Natural killer cell treated with Interleukin-12 subunit alpha and Interleukin-12 subunit beta and Interleukin-15 and Interleukin-18, amount 100 ng/mL, for 72 hours (primary cell): ENCODE data around the gene RGS14. TPM values are rescaled to one million over a fixed set of nuclear protein-coding genes. Genes with fewer than 3 reads are reported as not detected.
"Not testable (repeated sequence)": the region's sequence is repeated elsewhere in the genome, so short reads cannot be mapped to it uniquely, and the experiment has no call there.

Experiments
- ATAC-seq, 2 donors: fragments of 150-1000 bp; cut with Tn5 transposase in 1 of 2; sonication (Bioruptor Pico), chemical (Tn5 transposase) in 1 of 2; 2 replicates each; pipeline ENCODE4 v1.10.0; 2021
- DNase-seq: peaks from one replicate; pipeline ENCODE4 v3.0.0; 2022; ENCODE audit warnings: low spot score
- H3K27ac Mint-ChIP-seq, 2 donors: 1 replicate in 1 of 2; 2 replicates in 1 of 2; pipeline ENCODE4 v1.8.0; 2022; ENCODE audit warnings: mixed read lengths in 2 of 2, mild to moderate bottlenecking in 1 of 2, moderate library complexity in 1 of 2
- H3K27me3 Mint-ChIP-seq, 2 donors: 1 replicate in 1 of 2; 2 replicates in 1 of 2; pipeline ENCODE4 v1.8.0; 2022; ENCODE audit warnings: mixed read lengths in 2 of 2
- H3K36me3 Mint-ChIP-seq: one replicate; pipeline ENCODE4 v1.8.0; 2022; ENCODE audit warnings: mixed read lengths
- H3K4me1 Mint-ChIP-seq, 2 donors: 1 replicate in 1 of 2; 2 replicates in 1 of 2; pipeline ENCODE4 v1.8.0; 2022; ENCODE audit warnings: low read depth in 2 of 2, mixed read lengths in 2 of 2, mild to moderate bottlenecking in 1 of 2
- H3K4me3 Mint-ChIP-seq: one replicate; pipeline ENCODE4 v1.8.0; 2022; ENCODE audit warnings: mixed read lengths
- H3K9me3 Mint-ChIP-seq: 2 replicates; pipeline ENCODE4 v1.8.0; 2022; ENCODE audit warnings: mixed read lengths
- total RNA-seq, 2 donors: library from RNA; stranded (reverse); gene quantifications; one replicate each; pipeline ENCODE4 v1.2.3, GENCODE V29; 2022

The RGS14 gene
- total RNA-seq, 2 donors from 2014 or later, result 26.5 to 45.4 TPM

DNA sequence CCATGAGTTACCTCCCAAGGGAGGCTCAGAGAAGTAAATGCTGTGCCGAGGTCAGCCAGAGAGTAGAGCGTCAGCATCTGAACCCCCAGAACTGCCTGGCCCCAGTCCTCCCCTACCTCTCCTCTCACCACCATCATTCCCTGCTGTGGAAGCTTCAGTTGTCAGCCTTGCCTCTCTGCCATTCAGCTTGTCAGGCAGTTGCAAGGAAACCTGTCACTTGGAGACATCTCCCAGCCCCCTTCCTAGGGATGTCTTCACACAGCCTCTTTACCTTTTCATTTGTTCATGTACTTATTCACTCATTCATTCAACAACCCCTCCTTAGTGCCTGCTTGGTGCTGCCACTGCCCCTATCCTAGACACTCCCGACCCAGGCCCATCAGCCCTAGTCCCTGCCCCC lies 2.1 kb downstream of the RGS14 start:
- ATAC-seq (no peak), DNase-seq (no peak)
- peaks cover 72 to 76% of the 10 kb centered on the region in 2 donors for H3K4me1 Mint-ChIP-seq
- H3K4me3 Mint-ChIP-seq, result peak overlapping the region; percentile 89
- H3K27ac Mint-ChIP-seq, result peak overlapping the region; percentile 80 to 90
- no peaks in the 10 kb centered on the region for H3K9me3 Mint-ChIP-seq
- no peaks in the 10 kb centered on the region for H3K27me3 Mint-ChIP-seq
- H3K36me3 Mint-ChIP-seq, result no peaks in the 10 kb centered on the region

DNA sequence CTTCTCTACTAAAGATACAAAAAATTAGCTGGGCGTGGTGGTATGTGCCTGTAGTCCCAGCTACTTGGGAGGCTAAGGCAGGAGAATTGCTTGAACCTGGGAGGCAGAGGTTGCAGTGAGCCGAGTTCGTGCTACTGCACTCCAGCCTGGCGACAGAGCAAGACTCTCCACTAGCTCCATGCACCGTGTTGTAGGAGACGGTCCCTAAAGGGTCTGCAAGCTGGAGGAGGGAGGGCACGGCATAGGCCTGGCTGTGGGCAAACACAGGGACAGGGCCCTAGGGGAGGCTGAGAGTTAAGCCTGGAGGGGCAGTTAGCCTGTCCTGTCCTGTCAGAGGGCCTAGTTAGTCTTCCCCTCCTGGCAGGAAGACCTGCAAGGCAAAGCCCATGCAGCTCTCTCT lies 3.0 kb downstream of the RGS14 start:
- H3K4me3 Mint-ChIP-seq, result not testable (repeated sequence)

DNA sequence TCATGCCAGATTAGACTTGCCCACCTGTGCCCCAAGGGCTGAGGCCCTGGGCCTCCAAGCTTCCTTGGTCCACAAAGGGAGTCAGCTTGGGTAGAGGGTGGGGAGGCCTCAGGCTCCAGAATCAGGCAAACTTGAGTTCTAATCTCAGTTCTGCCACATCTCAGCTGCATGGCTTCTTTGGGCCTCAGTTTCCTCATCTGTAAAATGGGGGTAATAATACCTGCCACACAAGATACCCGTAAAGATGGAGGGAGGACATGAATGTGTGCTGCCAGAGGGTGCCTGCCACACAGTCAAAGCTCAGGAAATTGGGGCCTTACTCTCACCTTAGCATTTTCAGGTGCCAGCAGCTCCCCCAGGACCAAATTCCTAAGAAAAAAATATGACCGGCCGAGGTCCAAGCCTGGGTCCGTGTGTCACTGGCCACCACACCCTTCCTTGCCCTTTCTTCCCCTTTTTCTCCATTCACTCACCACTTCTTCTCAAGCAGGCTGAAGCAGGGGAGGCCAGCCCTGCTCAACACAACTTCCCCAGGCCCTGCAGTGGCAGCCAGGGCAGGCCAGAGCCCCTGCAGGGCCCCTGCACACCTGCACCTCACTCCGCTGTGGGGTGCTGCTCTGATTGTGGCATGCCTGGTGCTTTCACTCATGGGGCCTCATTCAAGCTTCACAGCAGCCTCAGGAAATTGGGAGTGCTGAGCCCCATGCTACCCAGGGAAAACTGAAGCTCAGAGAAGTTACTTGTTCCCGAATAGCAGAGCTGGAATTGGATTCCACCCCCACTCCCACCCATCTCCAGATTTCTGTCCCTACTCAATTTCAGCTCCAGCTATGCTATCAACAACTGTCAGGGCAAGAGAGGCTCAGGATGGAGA lies 3.9 kb downstream of the RGS14 start:
- ATAC-seq (no peak), DNase-seq (no peak)
- Mint-ChIP-seq H3K36me3 (no peaks in the 10 kb centered on the region), H3K4me3 (peak overlapping the region; percentile 79), H3K4me1 (peaks cover 66 to 67% of the 10 kb centered on the region in 2 donors), H3K27me3 (no peaks in the 10 kb centered on the region), H3K9me3 (no peaks in the 10 kb centered on the region), H3K27ac (peak overlapping the region; percentile 47 to 72)

More for the DNA sequence above, 3.0 kb downstream of the RGS14 start:
- ATAC-seq, H3K27ac Mint-ChIP-seq, H3K36me3 Mint-ChIP-seq, H3K9me3 Mint-ChIP-seq, H3K27me3 Mint-ChIP-seq, DNase-seq: not testable (repeated sequence)
- peaks cover 73 to 75% of the 10 kb centered on the region in 2 donors for H3K4me1 Mint-ChIP-seq

DNA sequence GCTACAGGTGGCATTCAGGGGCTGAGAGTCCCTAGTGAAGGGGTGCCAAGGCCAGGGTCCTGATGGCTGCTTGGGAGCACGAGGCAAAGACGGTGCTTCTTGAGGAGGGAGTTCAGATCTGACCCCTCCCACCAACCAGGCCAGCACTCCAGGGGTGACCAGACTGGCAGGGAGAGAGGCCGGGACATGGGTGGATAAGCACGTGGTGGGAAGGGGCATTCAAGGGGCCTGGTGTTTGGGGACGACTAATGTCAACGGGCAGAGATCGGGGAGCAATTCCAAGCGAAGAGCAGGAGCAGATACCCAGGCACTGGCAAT lies 4.5 kb downstream of the RGS14 start:
- no peak for ATAC-seq
- H3K9me3 Mint-ChIP-seq, result no peaks in the 10 kb centered on the region
- peak overlapping the region; percentile 47 to 72 for H3K27ac Mint-ChIP-seq
- no peaks in the 10 kb centered on the region for H3K36me3 Mint-ChIP-seq
- no peak for DNase-seq
- H3K4me3 Mint-ChIP-seq, result peak overlapping the region; percentile 79
- H3K4me1 Mint-ChIP-seq, result peaks cover 60 to 61% of the 10 kb centered on the region in 2 donors
- no peaks in the 10 kb centered on the region for H3K27me3 Mint-ChIP-seq

DNA sequence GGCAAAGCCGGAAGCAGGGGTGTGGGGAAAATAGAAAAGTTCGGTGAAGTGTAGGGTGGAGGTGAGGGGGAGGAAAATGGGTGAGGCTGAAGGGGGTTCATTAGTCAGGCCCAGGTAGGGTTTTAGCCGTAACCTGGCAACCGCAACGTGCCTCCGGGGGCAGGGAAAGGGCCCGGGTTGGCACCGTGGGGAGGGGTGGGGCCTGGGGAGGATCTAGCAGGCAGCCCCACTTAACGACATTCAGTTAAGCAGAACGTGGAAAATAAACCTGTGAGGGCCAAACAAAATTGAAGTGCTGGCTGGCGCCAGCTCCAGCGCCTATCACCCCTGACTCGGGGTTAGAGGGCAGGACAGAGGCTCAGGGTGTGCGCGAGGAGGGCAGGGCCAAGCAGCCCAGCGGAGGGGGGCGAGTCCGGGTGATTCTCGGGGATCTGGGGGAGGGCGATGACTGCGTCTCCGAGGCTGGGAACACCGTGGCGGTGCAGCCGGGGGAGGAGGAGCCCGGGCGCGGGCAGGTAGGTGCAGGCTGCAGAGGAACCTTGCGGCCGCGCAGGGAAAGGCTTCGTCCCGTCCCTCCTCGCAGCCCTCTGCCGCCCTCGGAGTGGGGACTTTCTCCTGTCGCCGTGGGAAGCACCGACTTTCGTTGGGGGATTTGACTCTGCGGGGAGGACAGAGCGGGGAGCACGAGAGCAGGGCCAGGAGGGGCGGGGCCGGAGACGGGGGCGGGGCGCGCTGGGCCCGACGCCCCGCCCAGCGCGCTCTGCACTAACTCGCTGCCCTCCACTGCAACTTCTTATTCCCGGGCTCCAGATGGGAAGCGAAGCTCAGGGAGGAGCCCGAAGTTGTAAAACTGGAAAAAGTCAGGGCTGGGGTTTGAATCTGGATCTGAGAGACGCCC lies 5.1 kb downstream of the RGS14 start:
- H3K9me3 Mint-ChIP-seq, result no peaks in the 10 kb centered on the region
- ATAC-seq, result peak; percentile 70 to 87
- no peaks in the 10 kb centered on the region for H3K27me3 Mint-ChIP-seq
- H3K27ac Mint-ChIP-seq, result peak overlapping the region; percentile 47 to 72
- DNase-seq, result peak; percentile 89
- peak overlapping the region; percentile 79 for H3K4me3 Mint-ChIP-seq
- no peaks in the 10 kb centered on the region for H3K36me3 Mint-ChIP-seq
- peaks cover 54 to 55% of the 10 kb centered on the region in 2 donors for H3K4me1 Mint-ChIP-seq

DNA sequence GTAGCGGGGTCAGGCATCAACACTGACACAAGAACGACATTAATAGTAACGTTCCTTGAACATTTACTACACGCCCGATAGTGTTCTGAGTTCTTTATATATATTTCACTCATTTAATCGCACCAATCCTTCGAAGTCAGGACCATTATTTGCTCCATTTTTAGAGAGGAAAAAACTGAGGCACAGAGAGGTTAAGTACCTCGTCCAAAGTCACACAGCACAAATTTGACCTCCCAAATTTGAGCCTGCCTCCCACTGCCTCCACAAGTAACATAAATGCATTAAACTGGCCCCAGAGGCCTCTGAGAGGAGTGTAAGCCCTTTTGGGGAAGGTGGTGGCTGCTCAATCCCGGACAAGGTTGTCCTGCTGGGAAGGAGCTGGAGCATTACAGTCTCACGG lies 5.8 kb downstream of the RGS14 start:
- Mint-ChIP-seq H3K36me3 (no peaks in the 10 kb centered on the region), H3K27ac (peak overlapping the region in 1 of 2 donors; percentile 76), H3K4me3 (no peak overlapping the region), H3K27me3 (no peaks in the 10 kb centered on the region), H3K9me3 (no peaks in the 10 kb centered on the region), H3K4me1 (peaks cover 51 to 53% of the 10 kb centered on the region in 2 donors)
- DNase-seq (no peak), ATAC-seq (no peak)

DNA sequence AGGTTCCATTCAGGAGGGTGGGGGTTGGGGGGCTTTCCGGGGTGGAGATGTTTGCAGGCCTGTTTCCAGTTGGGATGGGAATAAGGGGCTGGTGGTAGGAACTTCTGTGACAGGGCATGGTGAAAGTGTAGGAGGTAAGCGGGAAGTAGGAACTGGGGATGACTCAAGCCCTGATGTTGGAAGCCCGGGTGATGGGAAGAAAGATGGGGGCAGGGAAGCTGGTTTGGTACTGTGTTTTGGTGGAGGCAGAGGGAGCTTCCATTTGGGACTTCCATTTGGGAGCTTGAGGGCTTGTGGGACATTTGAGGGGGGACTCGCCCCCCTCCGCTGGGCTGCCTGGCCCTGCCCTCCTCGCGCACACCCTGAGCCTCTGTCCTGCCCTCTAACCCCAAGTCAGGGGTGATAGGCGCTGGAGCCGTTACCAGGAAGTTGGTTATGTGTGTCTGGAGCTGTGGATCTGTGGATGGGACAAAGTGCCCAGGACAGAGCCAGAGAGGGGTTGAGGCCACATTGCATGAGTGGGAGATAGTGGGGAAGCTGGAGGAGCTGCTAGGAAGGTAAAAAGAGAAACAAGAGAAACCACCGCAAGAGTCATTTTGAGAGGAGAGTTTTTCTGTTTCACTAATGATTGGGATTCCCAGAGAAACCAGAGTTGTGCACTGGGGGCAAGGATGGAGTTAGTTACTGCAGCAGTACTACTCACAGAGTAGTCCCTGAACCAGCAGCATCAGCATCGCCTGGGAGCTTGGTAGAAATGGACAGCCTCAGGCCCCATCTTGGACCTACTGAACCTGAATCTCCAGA lies 6.6 kb downstream of the RGS14 start:
- no peaks in the 10 kb centered on the region for H3K27me3 Mint-ChIP-seq
- no peaks in the 10 kb centered on the region for H3K9me3 Mint-ChIP-seq
- ATAC-seq (peak; percentile 52 to 74), DNase-seq (no peak)
- H3K4me3 Mint-ChIP-seq, result peak overlapping the region; percentile 70
- peaks cover 6% of the 10 kb centered on the region for H3K36me3 Mint-ChIP-seq
- peaks cover 51 to 53% of the 10 kb centered on the region in 2 donors for H3K4me1 Mint-ChIP-seq
- peak overlapping the region; percentile 59 to 76 for H3K27ac Mint-ChIP-seq

DNA sequence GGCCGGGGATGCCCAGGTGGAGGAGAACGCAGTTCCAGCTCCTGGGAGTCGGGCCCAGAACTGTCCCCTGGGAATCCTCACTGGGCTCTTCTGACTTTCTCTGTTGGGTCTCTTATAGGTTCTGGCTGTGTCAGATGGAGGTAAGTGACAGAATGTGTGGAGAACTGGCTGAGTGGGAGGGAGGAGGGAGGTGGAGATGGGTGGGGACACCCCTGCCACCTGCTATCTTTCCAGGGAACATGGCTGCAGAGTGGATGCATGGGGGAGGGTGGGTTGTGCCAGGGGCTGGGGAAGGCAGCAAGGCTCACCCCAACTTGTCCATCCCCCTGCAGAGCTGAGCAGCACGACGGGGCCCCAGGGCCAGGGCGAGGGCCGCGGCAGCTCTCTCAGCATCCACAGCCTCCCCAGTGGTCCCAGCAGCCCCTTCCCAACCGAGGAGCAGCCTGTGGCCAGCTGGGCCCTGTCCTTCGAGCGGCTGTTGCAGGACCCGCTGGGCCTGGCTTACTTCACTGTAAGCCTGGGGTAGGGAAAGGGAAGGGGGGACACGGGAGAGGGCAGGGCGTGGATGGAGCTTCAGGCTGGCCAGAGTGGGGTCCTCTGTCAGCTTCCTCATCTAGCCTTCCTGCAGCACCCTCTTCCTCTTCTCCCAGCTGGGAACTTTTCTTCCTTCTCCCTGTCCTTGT lies 8.3 kb downstream of the RGS14 start:
- no peak for DNase-seq
- Mint-ChIP-seq H3K27ac (no peak overlapping the region), H3K36me3 (peaks cover 6% of the 10 kb centered on the region), H3K4me3 (no peak overlapping the region), H3K9me3 (no peaks in the 10 kb centered on the region), H3K4me1 (peaks cover 44 to 48% of the 10 kb centered on the region in 2 donors), H3K27me3 (no peaks in the 10 kb centered on the region)
- no peak for ATAC-seq

DNA sequence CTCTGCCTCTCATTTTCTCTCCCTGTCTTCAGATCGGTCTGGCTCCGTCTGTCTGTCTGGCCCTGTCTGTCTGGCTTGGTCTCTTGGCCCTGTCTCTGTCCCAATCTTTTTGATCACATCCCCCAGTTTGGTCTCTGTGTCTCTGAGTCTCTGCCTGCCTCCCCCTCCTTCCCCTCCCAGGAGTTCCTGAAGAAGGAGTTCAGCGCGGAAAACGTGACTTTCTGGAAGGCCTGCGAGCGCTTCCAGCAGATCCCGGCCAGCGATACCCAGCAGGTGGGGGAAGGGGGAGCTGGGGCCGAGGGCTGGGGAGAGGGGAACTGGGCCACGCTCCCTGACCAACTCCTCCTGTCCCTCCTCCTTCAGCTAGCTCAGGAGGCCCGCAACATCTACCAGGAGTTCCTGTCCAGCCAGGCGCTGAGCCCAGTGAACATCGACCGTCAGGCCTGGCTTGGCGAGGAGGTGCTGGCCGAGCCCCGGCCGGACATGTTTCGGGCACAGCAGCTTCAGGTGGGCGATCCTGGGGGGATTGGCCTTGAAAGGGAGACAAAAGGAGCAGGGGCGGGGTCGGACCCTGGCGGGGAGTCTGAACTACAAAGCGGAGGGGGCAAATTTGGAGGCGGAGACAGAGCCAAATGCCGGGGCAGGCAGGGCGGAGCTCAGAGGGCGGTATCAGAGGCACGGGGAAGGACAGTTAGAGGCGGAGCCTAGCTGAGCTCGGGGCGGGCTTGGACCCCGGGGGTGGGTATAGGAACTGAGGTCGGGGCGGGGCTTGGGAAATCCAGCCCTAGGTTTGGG lies 9.0 kb downstream of the RGS14 start:
- Mint-ChIP-seq H3K4me3 (no peak overlapping the region), H3K27ac (no peak overlapping the region), H3K36me3 (peaks cover 6% of the 10 kb centered on the region), H3K9me3 (no peaks in the 10 kb centered on the region), H3K4me1 (peaks cover 42 to 50% of the 10 kb centered on the region in 2 donors), H3K27me3 (no peaks in the 10 kb centered on the region)
- DNase-seq (no peak), ATAC-seq (no peak)

DNA sequence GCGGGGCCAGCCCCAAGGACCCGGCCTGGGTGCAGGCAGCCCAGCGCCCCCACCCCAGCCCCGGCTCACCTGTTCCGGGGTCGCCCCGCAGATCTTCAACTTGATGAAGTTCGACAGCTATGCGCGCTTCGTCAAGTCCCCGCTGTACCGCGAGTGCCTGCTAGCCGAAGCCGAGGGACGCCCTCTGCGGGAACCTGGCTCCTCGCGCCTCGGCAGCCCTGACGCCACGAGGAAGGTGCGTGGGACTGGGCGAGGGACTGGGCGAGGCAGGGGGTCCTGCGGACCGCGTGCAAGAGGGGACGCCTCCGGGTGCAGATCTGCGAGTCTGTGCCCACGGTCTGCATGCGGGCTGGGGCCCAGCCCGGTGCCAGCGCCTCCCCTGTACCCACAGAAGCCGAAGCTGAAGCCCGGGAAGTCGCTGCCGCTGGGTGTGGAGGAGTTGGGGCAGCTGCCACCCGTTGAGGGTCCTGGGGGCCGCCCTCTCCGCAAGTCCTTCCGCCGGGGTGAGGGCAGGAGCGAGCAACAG lies 9.7 kb downstream of the RGS14 start:
- no peaks in the 10 kb centered on the region for H3K9me3 Mint-ChIP-seq
- no peaks in the 10 kb centered on the region for H3K27me3 Mint-ChIP-seq
- ATAC-seq (no peak), DNase-seq (no peak)
- peaks cover 6% of the 10 kb centered on the region for H3K36me3 Mint-ChIP-seq
- H3K4me3 Mint-ChIP-seq, result no peak overlapping the region
- H3K27ac Mint-ChIP-seq, result no peak overlapping the region
- H3K4me1 Mint-ChIP-seq, result peaks cover 38 to 44% of the 10 kb centered on the region in 2 donors

DNA sequence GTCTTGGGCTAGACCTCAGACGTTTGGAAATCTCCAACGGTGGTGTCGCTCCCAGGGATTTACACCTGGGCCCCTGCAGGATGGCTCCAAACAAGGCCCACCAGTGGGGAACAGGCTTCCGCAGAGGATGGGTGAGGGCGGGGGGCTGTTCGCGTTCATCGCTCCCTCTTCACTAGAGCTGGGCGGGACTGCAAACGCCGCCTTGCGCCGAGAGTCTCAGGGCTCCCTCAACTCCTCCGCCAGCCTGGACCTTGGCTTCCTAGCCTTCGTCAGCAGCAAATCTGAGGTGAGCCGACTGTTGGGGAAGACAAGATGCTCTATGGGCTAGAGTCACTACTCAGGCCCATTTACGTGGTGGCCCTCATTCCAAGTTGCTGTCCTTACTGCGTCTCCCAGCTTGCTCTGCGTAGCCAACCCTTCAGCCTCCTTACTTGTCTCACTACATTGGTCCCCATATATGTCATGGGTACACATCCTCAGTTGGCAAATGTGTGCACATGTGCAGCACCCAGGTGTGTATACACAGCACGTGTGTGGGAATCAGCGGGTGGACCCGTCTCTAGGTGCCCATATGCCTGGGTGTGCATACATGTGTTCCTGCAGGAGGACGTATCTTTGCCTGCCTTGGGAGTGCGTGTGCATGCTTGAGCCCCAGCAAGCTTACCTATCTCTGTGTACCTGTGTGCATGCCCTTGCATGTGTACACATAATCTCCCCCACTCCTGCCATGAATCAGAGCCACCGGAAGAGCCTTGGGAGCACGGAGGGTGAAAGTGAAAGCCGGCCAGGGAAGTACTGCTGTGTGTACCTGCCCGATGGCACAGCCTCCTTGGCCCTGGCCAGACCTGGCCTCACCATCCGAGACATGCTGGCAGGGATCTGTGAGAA lies 10.5 kb downstream of the RGS14 start:
- ATAC-seq, result no peak
- DNase-seq, result no peak
- peaks cover 6% of the 10 kb centered on the region for H3K36me3 Mint-ChIP-seq
- H3K4me1 Mint-ChIP-seq, result peaks cover 38 to 42% of the 10 kb centered on the region in 2 donors
- no peaks in the 10 kb centered on the region for H3K9me3 Mint-ChIP-seq
- H3K27me3 Mint-ChIP-seq, result no peaks in the 10 kb centered on the region
- H3K4me3 Mint-ChIP-seq, result no peak overlapping the region
- peak overlapping the region in 1 of 2 donors; percentile 76 for H3K27ac Mint-ChIP-seq
